MM.1S (cell line): ENCODE results near the gene IL17RB.

ENCODE experiments used
- DNase-seq: peaks from one replicate; pipeline ENCODE4 v3.0.0-alpha.2; 2015
- H2AFZ ChIP-seq: fragments of 300-600 bp; sonication (generic); 2 replicates; pipeline ENCODE4 v1.6.0; 2016; ENCODE audit warnings: antibody characterized with exemption, low read length
- H3F3A ChIP-seq: fragments of 300-600 bp; sonication (generic); 2 replicates; pipeline ENCODE4 v1.6.1; 2016; ENCODE audit warnings: mild to moderate bottlenecking, antibody characterized with exemption, low read length, moderate library complexity, mixed read lengths; ENCODE audit not compliant: insufficient read depth
- H3K27ac ChIP-seq: fragments of 300-600 bp; sonication (generic); 2 replicates; pipeline ENCODE4 v1.5.1; 2016; ENCODE audit warnings: mild to moderate bottlenecking, low read length
- H3K27me3 ChIP-seq: fragments of 300-600 bp; sonication (generic); replicated peaks from 2 replicates; pipeline ENCODE4 v1.6.0; 2016; ENCODE audit warnings: low read length; ENCODE audit not compliant: insufficient read depth
- H3K36me3 ChIP-seq: fragments of 300-600 bp; sonication (generic); replicated peaks from 2 replicates; pipeline ENCODE4 v1.6.1; 2016; ENCODE audit warnings: mild to moderate bottlenecking, low read length, mixed read lengths; ENCODE audit not compliant: insufficient read depth
- H3K4me1 ChIP-seq: fragments of 300-600 bp; sonication (generic); 2 replicates; pipeline ENCODE4 v1.6.1; 2016; ENCODE audit warnings: low read length, mixed read lengths
- H3K4me2 ChIP-seq: fragments of 300-600 bp; sonication (generic); 2 replicates; pipeline ENCODE4 v1.6.0; 2016; ENCODE audit warnings: low read depth, low read length
- H3K4me3 ChIP-seq: fragments of 300-600 bp; sonication (generic); 2 replicates; pipeline ENCODE4 v1.5.1; 2016; ENCODE audit warnings: low read length, mixed read lengths
- H3K79me2 ChIP-seq: fragments of 300-600 bp; sonication (generic); 2 replicates; pipeline ENCODE4 v1.6.1; 2016; ENCODE audit warnings: mixed run types, low read length, mixed read lengths
- H3K9ac ChIP-seq: fragments of 300-600 bp; sonication (generic); 2 replicates; pipeline ENCODE4 v1.6.1; 2016; ENCODE audit warnings: low read length, mixed read lengths
- H3K9me2 ChIP-seq: fragments of 300-600 bp; sonication (generic); replicated peaks from 2 replicates; pipeline ENCODE4 v1.6.1; 2016; ENCODE audit warnings: mild to moderate bottlenecking, low read length, mixed read lengths; ENCODE audit not compliant: insufficient read depth
- H3K9me3 ChIP-seq: fragments of 300-600 bp; sonication (generic); replicated peaks from 2 replicates; pipeline ENCODE4 v1.6.1; 2016; ENCODE audit warnings: mild to moderate bottlenecking, low read length, mixed read lengths; ENCODE audit not compliant: insufficient read depth
- H4K20me1 ChIP-seq: fragments of 300-600 bp; sonication (generic); 2 replicates; pipeline ENCODE4 v1.6.1; 2016; ENCODE audit warnings: mild to moderate bottlenecking, low read length, moderate library complexity, mixed read lengths; ENCODE audit not compliant: insufficient read depth
- EZH2 ChIP-seq: fragments of 300-600 bp; sonication (generic); optimal IDR thresholded peaks from 2 replicates; pipeline ENCODE3; 2017; ENCODE audit warnings: low read depth, mild to moderate bottlenecking, antibody characterized with exemption, low read length, mixed read lengths
- EZH2phosphoT487 ChIP-seq: fragments of 300-600 bp; sonication (generic); IDR thresholded peaks from 2 replicates; pipeline ENCODE4 v1.6.1; 2018; ENCODE audit warnings: antibody characterized with exemption, low read length
- TF ChIP-seq, protein P1 (sequence below): fragments of 300-600 bp; sonication (generic); IDR thresholded peaks from 2 replicates; pipeline ENCODE4 v1.5.1; 2016; ENCODE audit warnings: antibody characterized with exemption, low read length, mixed read lengths

The IL17RB gene

DNA sequence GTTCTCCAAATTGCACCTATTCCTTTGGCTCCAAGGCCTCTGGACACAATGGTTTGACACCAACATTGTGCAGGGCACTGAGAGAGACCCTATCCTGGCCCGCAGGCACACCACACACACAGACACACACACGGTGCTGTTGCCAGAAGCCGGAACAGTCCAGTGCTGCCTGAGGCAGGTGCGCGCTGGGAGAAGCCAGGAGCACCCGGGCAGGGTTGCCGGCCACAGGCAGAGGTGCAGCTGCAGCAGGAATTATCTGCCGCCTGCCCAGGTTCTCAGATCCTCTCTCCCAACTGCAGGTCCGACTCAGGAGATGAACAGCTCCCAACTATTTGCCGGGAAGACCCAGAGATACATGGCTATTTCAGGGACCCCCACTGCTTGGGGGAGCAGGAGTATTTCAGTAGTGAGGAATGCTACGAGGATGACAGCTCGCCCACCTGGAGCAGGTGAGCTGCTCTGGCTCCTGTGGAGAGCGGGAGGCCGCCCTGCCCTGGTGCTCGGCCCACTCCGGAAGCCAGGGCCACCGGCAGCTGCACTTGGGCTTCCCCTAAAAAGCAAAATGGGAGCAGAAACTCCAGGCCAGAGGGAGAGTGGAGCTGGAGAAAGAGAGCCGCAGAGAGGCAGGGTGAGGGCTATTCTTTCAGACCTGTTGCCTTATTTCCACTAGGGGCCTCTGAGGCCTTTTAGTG is 43.1 kb upstream of the IL17RB start:
- Histone ChIP-seq H3K9me2 (no peaks in the 10 kb centered on the region), H4K20me1 (no peaks in the 10 kb centered on the region), H2AFZ (no peak overlapping the region), H3K4me2 (no peak overlapping the region), H3K27me3 (no peaks in the 10 kb centered on the region), H3K4me1 (no peaks in the 10 kb centered on the region), H3K4me3 (no peak overlapping the region), H3K9me3 (no peaks in the 10 kb centered on the region), H3K79me2 (no peaks in the 10 kb centered on the region), H3K36me3 (no peaks in the 10 kb centered on the region), H3K9ac (no peak overlapping the region), H3K27ac (no peak overlapping the region), H3F3A (no peaks in the 10 kb centered on the region)
- DNase-seq = no peak
- TF ChIP-seq EZH2 (no peak), EZH2phosphoT487 (no peak)
- TF ChIP-seq, protein P1, sequence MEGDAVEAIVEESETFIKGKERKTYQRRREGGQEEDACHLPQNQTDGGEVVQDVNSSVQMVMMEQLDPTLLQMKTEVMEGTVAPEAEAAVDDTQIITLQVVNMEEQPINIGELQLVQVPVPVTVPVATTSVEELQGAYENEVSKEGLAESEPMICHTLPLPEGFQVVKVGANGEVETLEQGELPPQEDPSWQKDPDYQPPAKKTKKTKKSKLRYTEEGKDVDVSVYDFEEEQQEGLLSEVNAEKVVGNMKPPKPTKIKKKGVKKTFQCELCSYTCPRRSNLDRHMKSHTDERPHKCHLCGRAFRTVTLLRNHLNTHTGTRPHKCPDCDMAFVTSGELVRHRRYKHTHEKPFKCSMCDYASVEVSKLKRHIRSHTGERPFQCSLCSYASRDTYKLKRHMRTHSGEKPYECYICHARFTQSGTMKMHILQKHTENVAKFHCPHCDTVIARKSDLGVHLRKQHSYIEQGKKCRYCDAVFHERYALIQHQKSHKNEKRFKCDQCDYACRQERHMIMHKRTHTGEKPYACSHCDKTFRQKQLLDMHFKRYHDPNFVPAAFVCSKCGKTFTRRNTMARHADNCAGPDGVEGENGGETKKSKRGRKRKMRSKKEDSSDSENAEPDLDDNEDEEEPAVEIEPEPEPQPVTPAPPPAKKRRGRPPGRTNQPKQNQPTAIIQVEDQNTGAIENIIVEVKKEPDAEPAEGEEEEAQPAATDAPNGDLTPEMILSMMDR = no peak

DNA sequence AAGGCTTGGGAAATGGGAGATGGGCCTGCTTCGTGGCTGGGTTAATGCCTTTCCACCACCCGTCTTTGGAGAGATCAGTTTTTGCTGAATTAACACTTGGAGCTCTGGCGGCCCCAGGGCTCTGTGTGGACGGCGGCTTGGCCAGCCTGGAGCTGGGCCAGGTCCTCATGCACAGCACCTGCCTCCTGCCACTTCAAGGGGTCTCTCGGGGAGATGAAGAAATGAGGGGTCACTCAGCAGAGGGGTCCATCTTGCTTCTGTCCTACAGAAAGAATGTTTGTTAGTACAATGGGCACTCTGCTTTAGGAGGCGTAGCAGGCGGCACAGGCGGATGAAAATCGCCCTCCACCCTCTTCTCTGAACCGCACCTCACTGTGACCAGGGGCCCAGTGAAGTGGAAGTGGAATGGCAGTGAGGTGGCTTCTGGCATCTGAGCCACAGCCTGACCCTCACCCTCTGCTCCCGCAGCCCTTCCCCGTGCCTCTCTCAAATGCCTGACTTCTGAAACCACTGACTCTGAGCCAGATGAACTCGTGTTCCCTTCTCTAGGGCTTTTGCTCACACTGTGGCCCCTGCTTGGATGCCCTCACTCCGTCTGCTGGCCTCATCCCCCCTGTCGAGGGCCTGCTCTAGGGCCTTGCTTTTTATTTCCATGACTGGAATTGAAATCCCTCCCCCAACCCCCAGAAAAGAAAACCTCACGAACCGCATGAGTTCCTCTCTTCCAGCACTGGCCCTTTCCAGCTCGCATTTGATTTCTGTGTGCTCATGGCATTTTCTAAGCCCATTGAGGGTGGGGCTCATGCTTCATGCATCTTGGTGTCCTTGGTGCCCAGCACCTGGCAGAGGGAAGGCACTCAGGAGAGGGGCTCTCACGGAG is 42.3 kb upstream of the IL17RB start:
- H4K20me1 ChIP-seq = no peaks in the 10 kb centered on the region

GRCh38 chr3:53804697-53805462 is 41.5 kb upstream of the IL17RB start:
- Histone ChIP-seq H3K79me2 (no peaks in the 10 kb centered on the region), H3K27me3 (no peaks in the 10 kb centered on the region), H3K9ac (no peak overlapping the region), H3K27ac (no peak overlapping the region), H3K4me2 (no peak overlapping the region), H3K36me3 (no peaks in the 10 kb centered on the region), H3K4me1 (no peaks in the 10 kb centered on the region), H3K9me2 (no peaks in the 10 kb centered on the region), H4K20me1 (no peaks in the 10 kb centered on the region), H3K9me3 (no peaks in the 10 kb centered on the region), H3F3A (no peaks in the 10 kb centered on the region), H3K4me3 (no peak overlapping the region), H2AFZ (no peak overlapping the region)
- TF ChIP-seq EZH2phosphoT487 = no peak
- TF ChIP-seq, protein P1 = no peak
- no peak for DNase-seq

More for the DNA sequence above, 42.3 kb upstream of the IL17RB start:
- H3K9me2 ChIP-seq = no peaks in the 10 kb centered on the region
- no peaks in the 10 kb centered on the region for H3K9me3 ChIP-seq
- no peaks in the 10 kb centered on the region for H3F3A ChIP-seq
- no peak overlapping the region for H3K9ac ChIP-seq
- no peaks in the 10 kb centered on the region for H3K36me3 ChIP-seq
- H3K27ac ChIP-seq = no peak overlapping the region
- no peaks in the 10 kb centered on the region for H3K4me1 ChIP-seq
- no peaks in the 10 kb centered on the region for H3K27me3 ChIP-seq
- no peak for DNase-seq
- H2AFZ ChIP-seq = no peak overlapping the region
- H3K79me2 ChIP-seq = no peaks in the 10 kb centered on the region
- no peak overlapping the region for H3K4me3 ChIP-seq
- TF ChIP-seq, protein P1 = no peak
- TF ChIP-seq EZH2 (no peak), EZH2phosphoT487 (no peak)
- no peak overlapping the region for H3K4me2 ChIP-seq
